ENCODE results near the gene SLIT3. TPM values are rescaled to one million over a fixed set of nuclear protein-coding genes. Genes with fewer than 3 reads are reported as not detected.
"Not testable (repeated sequence)": the region's sequence is repeated elsewhere in the genome, so short reads cannot be mapped to it uniquely, and the experiment has no call there.

Gene SLIT3
- total RNA-seq, 2 experiments from 2014 or later = 0.20 to 0.43 TPM

- no peak overlapping the region for H3K27ac Mint-ChIP-seq
- H3K36me3 Mint-ChIP-seq = no peaks in the 10 kb centered on the region
- no peak for DNase-seq
- peaks cover 6% of the 10 kb centered on the region for H3K27me3 Mint-ChIP-seq
- H3K4me1 Mint-ChIP-seq = no peaks in the 10 kb centered on the region
- H3K4me3 Mint-ChIP-seq = no peak overlapping the region
- no peaks in the 10 kb centered on the region for H3K9me3 Mint-ChIP-seq
Observed at GRCh38 chr5:169149317-169149716, 151.6 kb downstream of the SLIT3 start.

GRCh38 chr5:169148138-169148740 lies 152.7 kb downstream of the SLIT3 start:
- Mint-ChIP-seq H3K9me3 (no peaks in the 10 kb centered on the region), H3K36me3 (no peaks in the 10 kb centered on the region), H3K27ac (no peak overlapping the region), H3K4me1 (no peaks in the 10 kb centered on the region), H3K4me3 (no peak overlapping the region), H3K27me3 (peaks cover 6% of the 10 kb centered on the region)
- DNase-seq = no peak

- H3K27me3 Mint-ChIP-seq = peaks cover 6% of the 10 kb centered on the region
- DNase-seq = no peak
- no peaks in the 10 kb centered on the region for H3K9me3 Mint-ChIP-seq
Observed at GRCh38 chr5:169147534-169147933, 153.4 kb downstream of the SLIT3 start.

DNA sequence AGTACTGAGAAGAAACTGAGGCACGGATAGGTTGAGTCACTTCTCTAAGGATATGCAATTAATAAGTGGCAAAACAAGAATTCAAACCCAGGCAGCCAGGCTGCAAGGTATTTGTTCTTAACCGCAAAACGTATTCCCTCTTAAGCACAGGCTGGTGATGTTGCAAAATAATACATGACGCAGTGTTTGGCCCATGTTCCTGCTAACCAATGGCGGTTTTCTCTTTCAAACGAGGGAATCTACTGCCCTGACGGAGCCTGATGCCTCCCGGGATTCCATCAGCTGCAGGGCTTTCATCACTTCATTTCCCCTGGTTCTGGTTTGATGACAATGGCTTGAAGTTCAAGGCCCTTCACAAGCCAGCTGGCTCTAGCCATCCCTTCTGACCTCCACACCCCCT lies 154.8 kb downstream of the SLIT3 start:
- no peaks in the 10 kb centered on the region for H3K36me3 Mint-ChIP-seq
- no peaks in the 10 kb centered on the region for H3K9me3 Mint-ChIP-seq
- DNase-seq = no peak
- H3K27ac Mint-ChIP-seq = no peak overlapping the region
- peaks cover 6% of the 10 kb centered on the region for H3K27me3 Mint-ChIP-seq
- H3K4me3 Mint-ChIP-seq = no peak overlapping the region
- H3K4me1 Mint-ChIP-seq = no peaks in the 10 kb centered on the region

More at GRCh38 chr5:169147534-169147933, 153.4 kb downstream of the SLIT3 start:
- Mint-ChIP-seq H3K4me1 (no peaks in the 10 kb centered on the region), H3K36me3 (no peaks in the 10 kb centered on the region), H3K27ac (no peak overlapping the region), H3K4me3 (no peak overlapping the region)

GRCh38 chr5:169142264-169142970 lies 158.5 kb downstream of the SLIT3 start:
- Mint-ChIP-seq H3K27ac (no peak overlapping the region), H3K27me3 (peaks cover 3% of the 10 kb centered on the region), H3K4me3 (no peak overlapping the region), H3K4me1 (no peaks in the 10 kb centered on the region), H3K9me3 (no peaks in the 10 kb centered on the region), H3K36me3 (no peaks in the 10 kb centered on the region)
- no peak for DNase-seq

DNA sequence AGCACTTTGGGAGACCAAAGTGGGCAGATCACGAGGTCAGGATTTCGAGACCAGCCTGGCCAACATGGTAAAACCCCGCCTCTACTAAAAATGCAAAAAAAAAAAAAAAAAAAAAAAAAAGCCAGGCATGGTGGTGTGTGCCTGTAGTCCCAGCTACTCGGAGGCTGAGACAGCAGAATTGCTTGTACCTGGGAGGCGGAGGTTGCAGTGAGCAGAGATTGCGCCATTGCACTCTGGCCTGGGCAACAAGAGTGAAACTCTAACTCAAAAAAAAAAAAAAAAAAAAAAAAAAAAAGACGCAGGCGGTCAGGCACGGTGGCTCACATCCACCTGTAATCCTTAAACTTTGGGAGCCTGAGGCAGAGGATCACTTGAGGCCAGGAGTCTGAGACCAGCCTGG lies 160.7 kb downstream of the SLIT3 start:
- not testable (repeated sequence) for H3K27ac Mint-ChIP-seq, H3K9me3 Mint-ChIP-seq, DNase-seq, H3K27me3 Mint-ChIP-seq, H3K36me3 Mint-ChIP-seq, H3K4me1 Mint-ChIP-seq, H3K4me3 Mint-ChIP-seq

GRCh38 chr5:169139480-169140050 lies 161.4 kb downstream of the SLIT3 start:
- H3K36me3 Mint-ChIP-seq = no peaks in the 10 kb centered on the region
- no peak for DNase-seq
- no peaks in the 10 kb centered on the region for H3K9me3 Mint-ChIP-seq
- H3K27ac Mint-ChIP-seq = no peak overlapping the region
- peaks cover 3% of the 10 kb centered on the region for H3K27me3 Mint-ChIP-seq
- no peaks in the 10 kb centered on the region for H3K4me1 Mint-ChIP-seq
- H3K4me3 Mint-ChIP-seq = no peak overlapping the region

DNA sequence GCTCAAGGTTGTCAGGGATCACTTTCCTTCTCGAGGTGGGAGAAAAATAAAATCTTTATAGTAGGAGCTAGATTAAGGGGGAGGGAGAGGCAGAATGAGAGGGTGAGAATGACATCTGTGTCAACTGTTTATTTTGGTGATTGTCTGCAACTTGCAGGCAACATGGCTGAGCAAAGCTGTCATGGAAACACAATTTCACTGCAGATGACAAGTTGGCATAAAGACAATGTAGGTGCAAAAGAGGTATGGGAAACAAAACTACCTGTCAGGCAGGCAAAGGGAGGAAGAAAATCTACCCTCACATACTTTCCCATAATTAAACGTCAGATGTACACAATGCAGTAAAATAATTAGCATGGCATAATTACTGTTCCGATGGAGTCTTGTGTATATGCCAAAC lies 167.4 kb downstream of the SLIT3 start:
- no peaks in the 10 kb centered on the region for H3K4me1 Mint-ChIP-seq
- H3K27me3 Mint-ChIP-seq = peaks cover 7% of the 10 kb centered on the region
- no peak overlapping the region for H3K4me3 Mint-ChIP-seq
- H3K36me3 Mint-ChIP-seq = no peaks in the 10 kb centered on the region
- H3K27ac Mint-ChIP-seq = no peak overlapping the region
- H3K9me3 Mint-ChIP-seq = no peaks in the 10 kb centered on the region
- DNase-seq = no peak

DNA sequence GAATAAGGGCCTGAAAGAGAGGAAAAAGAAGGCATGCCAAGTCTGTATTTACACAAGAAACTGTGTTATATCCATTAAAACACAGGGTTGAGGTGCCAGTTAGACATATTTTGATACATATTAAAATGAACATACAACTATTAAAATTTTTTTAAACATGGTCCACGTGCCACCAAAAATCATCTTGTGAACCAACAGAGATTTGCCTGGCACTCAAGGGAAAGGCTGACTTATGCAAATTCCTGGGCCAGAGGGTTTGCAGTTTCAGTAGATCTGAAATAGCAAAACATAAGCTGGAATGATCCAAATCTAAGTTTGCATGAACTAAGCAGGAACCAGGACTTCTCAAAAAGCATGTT lies 168.7 kb downstream of the SLIT3 start:
- Mint-ChIP-seq H3K4me3 (no peak overlapping the region), H3K9me3 (no peaks in the 10 kb centered on the region), H3K4me1 (no peaks in the 10 kb centered on the region), H3K27me3 (peaks cover 7% of the 10 kb centered on the region), H3K36me3 (no peaks in the 10 kb centered on the region), H3K27ac (no peak overlapping the region)
- no peak for DNase-seq

- no peak for DNase-seq
- no peaks in the 10 kb centered on the region for H3K4me1 Mint-ChIP-seq
- no peaks in the 10 kb centered on the region for H3K9me3 Mint-ChIP-seq
- no peak overlapping the region for H3K27ac Mint-ChIP-seq
- peaks cover 7% of the 10 kb centered on the region for H3K27me3 Mint-ChIP-seq
- H3K4me3 Mint-ChIP-seq = no peak overlapping the region
- no peaks in the 10 kb centered on the region for H3K36me3 Mint-ChIP-seq
Observed at GRCh38 chr5:169131616-169132301, 169.2 kb downstream of the SLIT3 start.

GRCh38 chr5:169128679-169129078 lies 172.3 kb downstream of the SLIT3 start:
- Mint-ChIP-seq H3K27me3 (peaks cover 7% of the 10 kb centered on the region), H3K9me3 (no peaks in the 10 kb centered on the region), H3K4me1 (no peaks in the 10 kb centered on the region), H3K27ac (no peak overlapping the region), H3K4me3 (no peak overlapping the region), H3K36me3 (no peaks in the 10 kb centered on the region)
- no peak for DNase-seq

GRCh38 chr5:169127431-169127830 lies 173.5 kb downstream of the SLIT3 start:
- no peak for DNase-seq
- H3K4me1 Mint-ChIP-seq = no peaks in the 10 kb centered on the region
- H3K9me3 Mint-ChIP-seq = no peaks in the 10 kb centered on the region
- H3K36me3 Mint-ChIP-seq = no peaks in the 10 kb centered on the region
- H3K4me3 Mint-ChIP-seq = no peak overlapping the region
- H3K27ac Mint-ChIP-seq = no peak overlapping the region
- H3K27me3 Mint-ChIP-seq = peaks cover 7% of the 10 kb centered on the region

- H3K27me3 Mint-ChIP-seq = peaks cover 7% of the 10 kb centered on the region
Observed at GRCh38 chr5:169126481-169127021, 174.4 kb downstream of the SLIT3 start.

DNA sequence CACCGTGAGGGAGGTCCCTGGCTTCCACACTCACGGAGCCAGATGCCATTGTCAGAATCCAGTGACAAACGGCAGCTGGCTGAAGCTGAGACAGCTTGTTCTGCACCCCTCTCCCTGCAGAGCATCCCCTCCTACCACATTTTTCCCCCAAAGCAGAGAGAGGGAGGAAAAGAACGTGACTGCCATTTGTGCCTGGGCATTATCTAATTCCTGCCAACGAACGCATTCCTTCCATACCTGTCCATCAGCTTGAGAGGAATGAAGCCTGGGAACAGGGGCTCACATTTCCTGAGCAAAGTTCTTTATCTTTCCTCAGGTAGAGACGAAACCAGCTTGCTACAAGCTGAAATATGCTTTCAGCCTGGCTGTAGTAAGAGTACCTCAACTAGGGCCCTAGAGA lies 175.4 kb downstream of the SLIT3 start:
- Mint-ChIP-seq H3K27ac (no peak overlapping the region), H3K27me3 (peaks cover 7% of the 10 kb centered on the region), H3K4me1 (no peaks in the 10 kb centered on the region), H3K4me3 (no peak overlapping the region), H3K36me3 (no peaks in the 10 kb centered on the region), H3K9me3 (no peaks in the 10 kb centered on the region)
- DNase-seq = no peak

More at GRCh38 chr5:169126481-169127021, 174.4 kb downstream of the SLIT3 start:
- Mint-ChIP-seq H3K4me3 (no peak overlapping the region), H3K27ac (no peak overlapping the region), H3K36me3 (no peaks in the 10 kb centered on the region), H3K9me3 (no peaks in the 10 kb centered on the region), H3K4me1 (no peaks in the 10 kb centered on the region)
- no peak for DNase-seq

GRCh38 chr5:169122951-169123350 lies 178.0 kb downstream of the SLIT3 start:
- no peak overlapping the region for H3K27ac Mint-ChIP-seq
- no peaks in the 10 kb centered on the region for H3K27me3 Mint-ChIP-seq
- no peaks in the 10 kb centered on the region for H3K36me3 Mint-ChIP-seq

More at GRCh38 chr5:169122951-169123350, 178.0 kb downstream of the SLIT3 start:
- H3K4me1 Mint-ChIP-seq = no peaks in the 10 kb centered on the region
- H3K9me3 Mint-ChIP-seq = no peaks in the 10 kb centered on the region
- no peak overlapping the region for H3K4me3 Mint-ChIP-seq
- no peak for DNase-seq
